LNCaP clone FGC (cell line): ENCODE data around the gene PRELID3B.
"Not testable (repeated sequence)": the region's sequence is repeated elsewhere in the genome, so short reads cannot be mapped to it uniquely, and the experiment has no call there.

Experiments
- DNase-seq: peaks from one replicate; pipeline ENCODE4 v3.0.0-alpha.2; 2011; ENCODE audit warnings: low read depth
- H3K4me3 ChIP-seq: 2 replicates; pipeline ENCODE4 v1.5.1; 2011; ENCODE audit warnings: mild to moderate bottlenecking, low read depth, low read length, control low read depth
- TF ChIP-seq, protein P1 (sequence below): IDR thresholded peaks from 2 replicates; pipeline ENCODE4 v1.5.1; 2012; ENCODE audit warnings: mild to moderate bottlenecking; ENCODE audit not compliant: control insufficient read depth, insufficient read depth; ENCODE audit errors: extremely low read depth

The PRELID3B gene

GRCh38 chr20:59043698-59044097 lies 1.1 kb upstream of the PRELID3B start:
- TF ChIP-seq, protein P1, sequence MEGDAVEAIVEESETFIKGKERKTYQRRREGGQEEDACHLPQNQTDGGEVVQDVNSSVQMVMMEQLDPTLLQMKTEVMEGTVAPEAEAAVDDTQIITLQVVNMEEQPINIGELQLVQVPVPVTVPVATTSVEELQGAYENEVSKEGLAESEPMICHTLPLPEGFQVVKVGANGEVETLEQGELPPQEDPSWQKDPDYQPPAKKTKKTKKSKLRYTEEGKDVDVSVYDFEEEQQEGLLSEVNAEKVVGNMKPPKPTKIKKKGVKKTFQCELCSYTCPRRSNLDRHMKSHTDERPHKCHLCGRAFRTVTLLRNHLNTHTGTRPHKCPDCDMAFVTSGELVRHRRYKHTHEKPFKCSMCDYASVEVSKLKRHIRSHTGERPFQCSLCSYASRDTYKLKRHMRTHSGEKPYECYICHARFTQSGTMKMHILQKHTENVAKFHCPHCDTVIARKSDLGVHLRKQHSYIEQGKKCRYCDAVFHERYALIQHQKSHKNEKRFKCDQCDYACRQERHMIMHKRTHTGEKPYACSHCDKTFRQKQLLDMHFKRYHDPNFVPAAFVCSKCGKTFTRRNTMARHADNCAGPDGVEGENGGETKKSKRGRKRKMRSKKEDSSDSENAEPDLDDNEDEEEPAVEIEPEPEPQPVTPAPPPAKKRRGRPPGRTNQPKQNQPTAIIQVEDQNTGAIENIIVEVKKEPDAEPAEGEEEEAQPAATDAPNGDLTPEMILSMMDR: no peak
- no peak overlapping the region for H3K4me3 ChIP-seq
- DNase-seq: no peak

- DNase-seq: peak; percentile 67
- peak overlapping the region; percentile 86 for H3K4me3 ChIP-seq
- TF ChIP-seq, protein P1: no peak
Measured at GRCh38 chr20:59042796-59043631, 428 bp upstream of the PRELID3B start.

- not testable (repeated sequence) for DNase-seq
- H3K4me3 ChIP-seq: peak overlapping the region; percentile 86
Measured at GRCh38 chr20:59041487-59041886, 1.1 kb downstream of the PRELID3B start.

GRCh38 chr20:59040667-59041066 lies 1.9 kb downstream of the PRELID3B start:
- no peak for DNase-seq
- no peak overlapping the region; the same call in 1 of the 2 replicates for H3K4me3 ChIP-seq
- TF ChIP-seq, protein P1: no peak

GRCh38 chr20:59039233-59039632 lies 3.4 kb downstream of the PRELID3B start:
- no peak overlapping the region for H3K4me3 ChIP-seq
- TF ChIP-seq, protein P1: no peak
- no peak for DNase-seq

DNA sequence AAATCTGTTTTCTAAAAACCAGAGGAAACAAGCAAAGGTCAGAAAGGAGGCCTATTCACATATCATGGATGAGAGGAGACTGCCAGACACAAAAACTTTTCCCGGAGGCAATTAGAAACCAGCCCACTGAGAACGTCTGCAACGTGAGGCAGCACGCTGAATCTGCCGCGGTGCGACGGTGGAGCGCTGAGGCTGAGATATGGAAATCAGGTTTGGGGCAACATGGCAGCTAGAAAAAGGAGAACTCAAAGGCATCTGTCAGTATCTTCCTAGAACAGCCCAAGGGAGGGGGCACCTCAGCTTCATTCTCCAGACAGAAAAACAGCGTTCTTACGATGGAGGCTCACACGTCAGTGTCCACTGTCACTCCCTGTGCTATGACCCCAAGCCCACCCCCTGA lies 5.2 kb downstream of the PRELID3B start:
- no peak overlapping the region for H3K4me3 ChIP-seq
- TF ChIP-seq, protein P1: no peak
- DNase-seq: no peak

DNA sequence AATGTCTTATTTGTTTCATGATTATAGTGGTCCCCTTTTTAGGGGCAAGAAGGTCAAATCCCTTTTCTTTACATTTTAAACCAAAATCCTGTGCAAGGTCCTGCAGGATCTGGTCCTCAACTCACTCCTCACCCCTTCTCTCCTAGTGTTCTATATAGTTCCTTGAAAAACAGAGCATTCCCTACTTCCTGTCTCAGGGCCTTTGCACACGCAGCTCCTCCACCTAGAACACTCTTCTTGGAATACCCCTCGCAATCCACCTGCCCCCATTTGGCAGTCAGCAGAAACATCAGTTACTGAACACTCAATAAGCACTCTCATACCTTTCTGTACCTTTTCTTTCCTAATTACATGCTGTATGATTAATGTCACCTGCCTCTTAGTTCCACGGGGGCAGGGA lies 7.2 kb downstream of the PRELID3B start:
- TF ChIP-seq, protein P1: no peak
- no peak overlapping the region for H3K4me3 ChIP-seq
- DNase-seq: no peak
